GM19468 (cell line): ENCODE data around the gene COL9A1.

Source experiments
- ATAC-seq: cut with Tn5 transposase; IDR thresholded peaks from one replicate; pipeline ENCODE4 v1.9.1; 2021; ENCODE audit warnings: mild to moderate bottlenecking, moderate library complexity, moderate number of reproducible peaks; ENCODE audit not compliant: unreplicated experiment; ENCODE audit errors: extremely low read depth

Gene COL9A1

GRCh38 chr6:70241031-70241430 lies 61.9 kb downstream of the COL9A1 start:
- no peak for ATAC-seq

DNA sequence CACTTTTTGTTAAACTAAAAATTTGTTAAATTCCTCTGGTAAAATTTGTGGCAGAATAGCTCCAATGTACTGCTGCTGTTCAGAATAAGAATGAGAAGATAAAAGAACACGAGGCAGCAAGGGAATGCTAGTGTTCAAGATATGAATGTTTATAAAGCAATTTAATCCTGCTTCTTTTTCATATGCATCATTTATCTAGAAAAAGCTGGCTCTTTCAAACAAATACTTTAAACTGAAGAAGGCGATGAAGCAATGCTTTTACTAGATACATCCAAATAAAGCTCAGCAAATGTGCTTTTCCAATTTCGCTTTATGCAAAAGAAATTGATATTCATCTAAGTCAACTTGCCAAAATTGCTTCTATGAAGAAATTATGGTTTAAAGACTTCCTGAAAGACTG lies 66.5 kb downstream of the COL9A1 start:
- no peak for ATAC-seq

GRCh38 chr6:70234561-70235236 lies 68.2 kb downstream of the COL9A1 start:
- ATAC-seq, result no peak

DNA sequence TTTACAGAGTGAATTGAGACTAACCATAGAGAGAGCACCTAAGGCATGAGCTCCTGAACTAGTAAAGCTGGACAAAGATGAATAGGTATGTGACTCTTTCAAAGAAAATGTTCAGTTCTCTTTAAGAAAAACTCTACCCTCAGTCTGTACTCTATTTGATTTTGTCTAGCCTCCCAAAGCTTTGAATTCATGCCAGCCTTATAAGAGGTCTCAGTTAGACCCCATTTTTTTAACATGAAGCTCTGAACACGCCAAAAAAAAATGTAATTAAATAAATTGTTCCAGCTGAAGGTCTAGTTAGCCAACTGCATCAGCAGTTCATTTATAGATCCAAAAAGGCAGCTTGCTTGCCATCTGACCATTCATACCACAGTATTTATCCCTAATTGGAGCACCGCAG lies 71.6 kb downstream of the COL9A1 start:
- ATAC-seq, result no peak

GRCh38 chr6:70225055-70225454 lies 77.8 kb downstream of the COL9A1 start:
- no peak for ATAC-seq

- ATAC-seq, result no peak
These were observed 80.5 kb downstream of the COL9A1 start for GRCh38 chr6:70222439-70222749.

- ATAC-seq, result no peak
These were observed 81.0 kb downstream of the COL9A1 start for GRCh38 chr6:70221715-70222438.

DNA sequence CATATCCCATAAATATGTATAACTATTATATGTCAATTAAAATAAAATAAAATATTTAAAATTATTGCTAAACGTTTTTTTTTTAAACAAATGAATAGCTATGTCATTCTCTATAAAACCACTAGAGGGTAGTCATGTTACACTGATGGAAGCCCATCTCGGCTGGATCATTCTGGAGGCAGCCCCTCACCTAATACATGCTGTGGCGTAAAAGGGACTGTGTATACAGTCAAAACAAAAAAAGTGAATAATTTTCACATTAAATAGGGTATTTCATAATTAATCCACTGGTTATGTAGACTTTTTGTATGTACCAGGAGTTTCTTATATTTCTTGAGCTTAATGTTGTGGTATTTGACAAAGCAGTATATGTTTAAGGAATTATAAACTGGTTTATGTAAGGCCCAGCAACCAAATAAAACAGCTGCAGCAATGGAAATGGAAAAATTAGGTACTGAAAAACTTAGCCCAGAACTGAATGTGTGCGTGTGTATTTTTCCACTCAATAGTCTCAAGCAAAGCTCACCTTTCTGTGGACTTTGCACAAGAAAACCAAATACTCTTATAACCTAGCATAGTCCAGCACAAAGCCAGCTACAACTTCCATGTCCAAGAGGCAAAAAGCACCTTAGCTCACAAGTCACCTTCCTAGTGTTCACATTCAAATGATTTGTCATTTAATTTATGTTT lies 81.7 kb downstream of the COL9A1 start:
- no peak for ATAC-seq

GRCh38 chr6:70219943-70220613 lies 82.8 kb downstream of the COL9A1 start:
- no peak for ATAC-seq

GRCh38 chr6:70216767-70217166 lies 86.1 kb downstream of the COL9A1 start:
- no peak for ATAC-seq

DNA sequence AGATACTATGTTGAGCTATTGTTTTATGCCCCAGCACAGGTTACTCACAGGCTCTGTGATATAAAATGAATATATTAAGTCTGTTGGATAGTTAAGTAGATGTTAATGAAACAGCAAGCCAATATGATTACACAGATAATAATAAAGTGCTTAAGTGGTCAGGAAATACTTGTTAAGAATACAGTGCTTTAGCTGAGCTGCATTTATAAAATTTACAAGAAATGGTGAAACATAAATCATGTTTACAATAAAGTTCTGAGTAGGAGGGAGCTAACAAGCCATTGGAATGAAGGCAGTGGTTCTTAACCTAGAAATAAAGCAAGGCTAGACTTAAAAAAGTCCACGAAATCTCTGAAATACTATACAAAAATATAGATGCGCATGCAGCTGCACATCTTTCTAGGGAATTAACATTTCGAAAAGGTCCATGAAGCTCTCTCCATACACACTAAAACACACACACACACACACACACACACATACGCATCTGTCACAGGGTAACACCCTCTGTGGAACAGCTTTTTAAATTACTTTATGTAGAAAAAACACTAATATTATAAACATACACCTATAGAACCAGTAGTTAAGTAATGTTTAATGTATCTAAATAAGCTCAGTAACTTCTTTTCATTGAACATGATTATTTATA lies 87.3 kb downstream of the COL9A1 start:
- ATAC-seq, result no peak

GRCh38 chr6:70210462-70210861 lies 92.4 kb downstream of the COL9A1 start:
- ATAC-seq, result no peak

DNA sequence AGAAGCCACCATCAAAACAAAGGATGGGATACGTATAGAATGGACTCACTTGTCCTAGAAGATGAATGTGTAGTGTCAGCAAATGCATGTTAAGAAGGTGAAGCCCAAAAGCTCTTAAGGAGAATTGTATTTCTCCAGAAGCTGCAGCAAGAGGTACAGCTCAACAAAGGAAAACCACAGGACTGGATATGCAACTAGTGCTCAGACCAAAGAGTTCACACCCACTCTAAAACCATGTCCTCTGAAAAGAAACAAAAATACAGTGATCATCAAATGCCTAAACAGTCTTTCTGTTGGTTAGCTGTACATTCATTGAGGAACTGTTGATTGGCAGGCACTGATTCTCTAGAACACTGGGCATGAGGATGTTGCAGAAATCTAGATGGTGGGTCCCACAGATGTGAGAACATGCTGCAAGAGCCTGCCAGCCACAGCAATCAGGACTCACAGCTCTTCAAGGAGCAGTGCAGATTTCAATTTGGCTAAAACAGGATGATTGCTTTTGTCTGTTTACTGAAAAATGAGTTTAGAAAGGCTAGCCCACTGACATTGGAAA lies 94.6 kb downstream of the COL9A1 start:
- no peak for ATAC-seq

DNA sequence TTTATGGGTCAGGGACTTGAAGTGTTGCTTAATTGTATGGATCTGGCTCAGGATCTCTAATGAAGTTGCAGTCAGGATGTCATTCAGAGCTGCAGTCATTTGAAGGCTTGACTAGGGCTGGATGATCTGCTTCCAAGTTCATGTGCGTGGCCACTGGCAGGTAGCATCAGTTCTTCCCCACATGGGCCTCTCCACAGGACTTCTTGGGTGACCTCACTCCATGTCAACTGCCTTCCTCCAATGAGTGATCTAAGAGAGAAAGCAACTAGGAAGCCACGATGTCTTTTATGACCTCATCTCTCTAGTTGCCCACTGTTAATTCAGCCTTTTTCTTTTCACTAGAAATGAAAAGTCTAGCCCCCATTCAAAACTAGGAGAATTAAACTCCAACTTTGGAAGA lies 104.1 kb downstream of the COL9A1 start:
- no peak for ATAC-seq

GRCh38 chr6:70196531-70196930 lies 106.4 kb downstream of the COL9A1 start:
- no peak for ATAC-seq

- ATAC-seq, result no peak
These were observed 108.5 kb downstream of the COL9A1 start for GRCh38 chr6:70194421-70194820.

- no peak for ATAC-seq
These were observed 114.7 kb downstream of the COL9A1 start for GRCh38 chr6:70188202-70188601.

GRCh38 chr6:70186461-70186860 lies 116.4 kb downstream of the COL9A1 start:
- no peak for ATAC-seq

DNA sequence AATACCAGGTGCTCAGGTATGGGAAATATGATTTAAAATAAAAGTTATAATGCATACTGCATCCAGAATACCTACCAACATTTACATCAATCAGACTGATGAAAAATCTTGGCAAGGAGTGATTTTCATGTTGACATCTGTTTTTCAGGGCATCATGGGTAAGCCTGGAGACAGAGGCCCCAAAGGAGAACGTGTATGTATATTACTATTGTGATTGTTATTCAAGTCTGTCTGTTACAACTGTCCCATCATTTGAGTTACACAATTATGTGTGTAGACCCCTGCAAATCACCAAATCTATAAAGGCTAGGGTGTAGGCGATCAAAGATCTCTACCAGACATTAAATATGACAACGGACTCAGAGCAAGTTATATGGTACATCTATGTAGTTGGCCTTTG lies 118.2 kb downstream of the COL9A1 start:
- ATAC-seq, result no peak

- no peak for ATAC-seq
These were observed 119.3 kb downstream of the COL9A1 start for GRCh38 chr6:70183538-70183937.
